ENCODE measurements around the gene KAZALD1.

KAZALD1 gene

GRCh38 chr10:101061624-101062231 lies at the start of gene KAZALD1:
Gene KAZALD1, plus strand, starts transcription at chr10:101061989. Its CDS starts 604 bp downstream, at chr10:101062593.
- peak within 1 kb of the TSS; percentile 57 for H3K9ac ChIP-seq (ENCODE audit: low read length)
- H3K36me3 ChIP-seq (ENCODE audit: insufficient read depth, low read length): no peaks in the 10 kb centered on the region
- H3K4me3 ChIP-seq (ENCODE audit: low read depth in 1 of 2, low read length in 2 of 2): peak within 1 kb of the TSS; percentile 95 to 99
- peaks cover 28 to 45% of the 10 kb centered on the region in 2 donors for H3K27me3 ChIP-seq (ENCODE audit: control insufficient read depth in 1 of 2, insufficient read depth in 2 of 2, low read length in 2 of 2)
- H3K4me1 ChIP-seq (ENCODE audit: insufficient read depth, low read length): peaks cover 44% of the 10 kb centered on the region
- H3K27ac ChIP-seq (ENCODE audit: low read depth, low read length): peak within 1 kb of the TSS; percentile 98
- no peaks in the 10 kb centered on the region for H3K9me3 ChIP-seq (ENCODE audit: low read length)

- Histone ChIP-seq H3K4me1 (ENCODE audit: insufficient read depth, low read length) (peaks cover 27% of the 10 kb centered on the region), H3K9ac (ENCODE audit: low read length) (no peak overlapping the region), H3K36me3 (ENCODE audit: insufficient read depth, low read length) (no peaks in the 10 kb centered on the region), H3K27ac (ENCODE audit: low read depth, low read length) (peak overlapping the region; percentile 31), H3K27me3 (ENCODE audit: control insufficient read depth in 1 of 2, insufficient read depth in 2 of 2, low read length in 2 of 2) (peaks cover 0 to 12% of the 10 kb centered on the region in 2 donors), H3K9me3 (ENCODE audit: low read length) (no peaks in the 10 kb centered on the region), H3K4me3 (ENCODE audit: low read depth in 1 of 2, low read length in 2 of 2) (no peak overlapping the region)
Measured at GRCh38 chr10:101012525-101013364, 49.0 kb upstream of the KAZALD1 start.

- Histone ChIP-seq H3K9me3 (ENCODE audit: low read length) (no peaks in the 10 kb centered on the region), H3K4me3 (ENCODE audit: low read depth in 1 of 2, low read length in 2 of 2) (no peak overlapping the region), H3K27me3 (ENCODE audit: control insufficient read depth in 1 of 2, insufficient read depth in 2 of 2, low read length in 2 of 2) (peaks cover 0 to 13% of the 10 kb centered on the region in 2 donors), H3K9ac (ENCODE audit: low read length) (no peak overlapping the region), H3K4me1 (ENCODE audit: insufficient read depth, low read length) (peaks cover 20% of the 10 kb centered on the region), H3K36me3 (ENCODE audit: insufficient read depth, low read length) (no peaks in the 10 kb centered on the region), H3K27ac (ENCODE audit: low read depth, low read length) (peak overlapping the region; percentile 27)
Measured at GRCh38 chr10:101013365-101013825, 48.4 kb upstream of the KAZALD1 start.

- Histone ChIP-seq H3K4me3 (ENCODE audit: low read depth in 1 of 2, low read length in 2 of 2) (no peak overlapping the region), H3K36me3 (ENCODE audit: insufficient read depth, low read length) (no peaks in the 10 kb centered on the region), H3K4me1 (ENCODE audit: insufficient read depth, low read length) (peaks cover 19% of the 10 kb centered on the region), H3K27ac (ENCODE audit: low read depth, low read length) (no peak overlapping the region), H3K9ac (ENCODE audit: low read length) (no peak overlapping the region), H3K27me3 (ENCODE audit: control insufficient read depth in 1 of 2, insufficient read depth in 2 of 2, low read length in 2 of 2) (peaks cover 0 to 21% of the 10 kb centered on the region in 2 donors), H3K9me3 (ENCODE audit: low read length) (no peaks in the 10 kb centered on the region)
Measured at GRCh38 chr10:101014230-101014884, 47.4 kb upstream of the KAZALD1 start.

GRCh38 chr10:101014966-101015581 lies 46.7 kb upstream of the KAZALD1 start:
- H3K36me3 ChIP-seq (ENCODE audit: insufficient read depth, low read length): no peaks in the 10 kb centered on the region
- no peak overlapping the region for H3K9ac ChIP-seq (ENCODE audit: low read length)
- H3K4me3 ChIP-seq (ENCODE audit: low read depth in 1 of 2, low read length in 2 of 2): no peak overlapping the region
- H3K27ac ChIP-seq (ENCODE audit: low read depth, low read length): no peak overlapping the region
- peaks cover 0 to 21% of the 10 kb centered on the region in 2 donors for H3K27me3 ChIP-seq (ENCODE audit: control insufficient read depth in 1 of 2, insufficient read depth in 2 of 2, low read length in 2 of 2)
- no peaks in the 10 kb centered on the region for H3K9me3 ChIP-seq (ENCODE audit: low read length)
- peaks cover 19% of the 10 kb centered on the region for H3K4me1 ChIP-seq (ENCODE audit: insufficient read depth, low read length)

GRCh38 chr10:101015582-101015973 lies 46.2 kb upstream of the KAZALD1 start:
- no peaks in the 10 kb centered on the region for H3K36me3 ChIP-seq (ENCODE audit: insufficient read depth, low read length)
- no peak overlapping the region for H3K27ac ChIP-seq (ENCODE audit: low read depth, low read length)
- peaks cover 0 to 21% of the 10 kb centered on the region in 2 donors for H3K27me3 ChIP-seq (ENCODE audit: control insufficient read depth in 1 of 2, insufficient read depth in 2 of 2, low read length in 2 of 2)
- peaks cover 19% of the 10 kb centered on the region for H3K4me1 ChIP-seq (ENCODE audit: insufficient read depth, low read length)
- no peak overlapping the region for H3K9ac ChIP-seq (ENCODE audit: low read length)
- no peaks in the 10 kb centered on the region for H3K9me3 ChIP-seq (ENCODE audit: low read length)
- H3K4me3 ChIP-seq (ENCODE audit: low read depth in 1 of 2, low read length in 2 of 2): no peak overlapping the region

- H3K27me3 ChIP-seq (ENCODE audit: control insufficient read depth in 1 of 2, insufficient read depth in 2 of 2, low read length in 2 of 2): peaks cover 0 to 25% of the 10 kb centered on the region in 2 donors
- no peak overlapping the region for H3K4me3 ChIP-seq (ENCODE audit: low read depth in 1 of 2, low read length in 2 of 2)
- peaks cover 19% of the 10 kb centered on the region for H3K4me1 ChIP-seq (ENCODE audit: insufficient read depth, low read length)
- no peak overlapping the region for H3K9ac ChIP-seq (ENCODE audit: low read length)
- no peak overlapping the region for H3K27ac ChIP-seq (ENCODE audit: low read depth, low read length)
- no peaks in the 10 kb centered on the region for H3K36me3 ChIP-seq (ENCODE audit: insufficient read depth, low read length)
- no peaks in the 10 kb centered on the region for H3K9me3 ChIP-seq (ENCODE audit: low read length)
Measured at GRCh38 chr10:101016814-101017213, 45.0 kb upstream of the KAZALD1 start.

- H3K9ac ChIP-seq (ENCODE audit: low read length): no peak overlapping the region
- H3K27ac ChIP-seq (ENCODE audit: low read depth, low read length): no peak overlapping the region
- H3K27me3 ChIP-seq (ENCODE audit: control insufficient read depth in 1 of 2, insufficient read depth in 2 of 2, low read length in 2 of 2): peaks cover 0 to 26% of the 10 kb centered on the region in 2 donors
- H3K9me3 ChIP-seq (ENCODE audit: low read length): no peaks in the 10 kb centered on the region
- no peaks in the 10 kb centered on the region for H3K36me3 ChIP-seq (ENCODE audit: insufficient read depth, low read length)
- peaks cover 8% of the 10 kb centered on the region for H3K4me1 ChIP-seq (ENCODE audit: insufficient read depth, low read length)
- no peak overlapping the region for H3K4me3 ChIP-seq (ENCODE audit: low read depth in 1 of 2, low read length in 2 of 2)
Measured at GRCh38 chr10:101018118-101018599, 43.6 kb upstream of the KAZALD1 start.

GRCh38 chr10:101018600-101019439 lies 43.0 kb upstream of the KAZALD1 start:
- Histone ChIP-seq H3K27me3 (ENCODE audit: control insufficient read depth in 1 of 2, insufficient read depth in 2 of 2, low read length in 2 of 2) (peaks cover 0 to 26% of the 10 kb centered on the region in 2 donors), H3K4me3 (ENCODE audit: low read depth in 1 of 2, low read length in 2 of 2) (no peak overlapping the region), H3K9me3 (ENCODE audit: low read length) (no peaks in the 10 kb centered on the region), H3K27ac (ENCODE audit: low read depth, low read length) (no peak overlapping the region), H3K9ac (ENCODE audit: low read length) (no peak overlapping the region), H3K4me1 (ENCODE audit: insufficient read depth, low read length) (peaks cover 4% of the 10 kb centered on the region), H3K36me3 (ENCODE audit: insufficient read depth, low read length) (no peaks in the 10 kb centered on the region)

GRCh38 chr10:101019440-101019703 lies 42.4 kb upstream of the KAZALD1 start:
- Histone ChIP-seq H3K4me3 (ENCODE audit: low read depth in 1 of 2, low read length in 2 of 2) (no peak overlapping the region), H3K27me3 (ENCODE audit: control insufficient read depth in 1 of 2, insufficient read depth in 2 of 2, low read length in 2 of 2) (peaks cover 0 to 26% of the 10 kb centered on the region in 2 donors), H3K36me3 (ENCODE audit: insufficient read depth, low read length) (no peaks in the 10 kb centered on the region), H3K27ac (ENCODE audit: low read depth, low read length) (no peak overlapping the region), H3K9me3 (ENCODE audit: low read length) (no peaks in the 10 kb centered on the region), H3K9ac (ENCODE audit: low read length) (no peak overlapping the region), H3K4me1 (ENCODE audit: insufficient read depth, low read length) (no peaks in the 10 kb centered on the region)

Data from muscle layer of colon (tissue), 2 donors.